GM12865 (cell line): ENCODE results near the gene CEMP1.

Experiments
- DNase-seq: peaks from one replicate; pipeline ENCODE4 v3.0.0; 2010; ENCODE audit warnings: low read depth
- H3K4me3 ChIP-seq: 2 replicates; pipeline ENCODE4 v1.5.1; 2011; ENCODE audit warnings: mild to moderate bottlenecking, low read depth, low read length, control low read depth
- TF ChIP-seq, protein P1 (sequence below): IDR thresholded peaks from 2 replicates; pipeline ENCODE4 v1.5.1; 2011; ENCODE audit warnings: low read length, control low read depth, low read depth, inconsistent platforms; ENCODE audit not compliant: insufficient read depth; ENCODE audit errors: missing control alignments

Gene CEMP1

DNA sequence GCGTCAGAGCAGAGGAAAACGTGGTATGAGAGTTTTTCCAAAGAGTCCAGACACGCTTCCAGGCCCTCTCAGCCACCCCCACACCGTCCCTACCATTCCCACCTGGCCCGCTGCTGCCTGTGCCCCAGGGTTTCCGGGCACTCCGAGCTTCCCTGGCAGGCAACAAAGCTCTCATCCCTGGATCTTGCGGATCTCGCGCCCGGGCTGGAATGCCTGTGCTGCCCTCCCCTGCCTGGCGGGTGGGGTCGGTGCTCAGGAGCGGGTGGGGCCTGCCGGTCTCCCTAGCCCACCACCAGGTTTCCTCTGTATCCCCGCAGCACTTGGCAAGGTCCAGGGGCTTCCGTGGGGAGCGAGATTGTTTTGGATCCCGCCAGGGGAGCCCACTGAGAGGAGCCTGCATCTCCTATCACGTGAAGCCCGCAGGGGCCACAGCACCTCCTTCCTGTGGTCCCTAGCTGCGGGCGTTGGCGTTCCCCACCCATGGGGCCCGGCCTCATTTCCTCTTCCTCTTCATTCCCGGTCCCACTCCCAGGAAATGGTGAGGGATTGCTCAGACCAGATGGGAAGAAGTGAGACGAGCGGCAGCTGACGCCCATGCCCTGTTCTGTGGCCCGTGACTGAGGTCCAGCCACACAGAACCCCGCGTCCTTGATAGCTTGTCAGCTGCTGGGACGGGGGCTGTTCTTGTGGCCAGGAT is 45.2 kb downstream of the CEMP1 start:
- TF ChIP-seq, protein P1, sequence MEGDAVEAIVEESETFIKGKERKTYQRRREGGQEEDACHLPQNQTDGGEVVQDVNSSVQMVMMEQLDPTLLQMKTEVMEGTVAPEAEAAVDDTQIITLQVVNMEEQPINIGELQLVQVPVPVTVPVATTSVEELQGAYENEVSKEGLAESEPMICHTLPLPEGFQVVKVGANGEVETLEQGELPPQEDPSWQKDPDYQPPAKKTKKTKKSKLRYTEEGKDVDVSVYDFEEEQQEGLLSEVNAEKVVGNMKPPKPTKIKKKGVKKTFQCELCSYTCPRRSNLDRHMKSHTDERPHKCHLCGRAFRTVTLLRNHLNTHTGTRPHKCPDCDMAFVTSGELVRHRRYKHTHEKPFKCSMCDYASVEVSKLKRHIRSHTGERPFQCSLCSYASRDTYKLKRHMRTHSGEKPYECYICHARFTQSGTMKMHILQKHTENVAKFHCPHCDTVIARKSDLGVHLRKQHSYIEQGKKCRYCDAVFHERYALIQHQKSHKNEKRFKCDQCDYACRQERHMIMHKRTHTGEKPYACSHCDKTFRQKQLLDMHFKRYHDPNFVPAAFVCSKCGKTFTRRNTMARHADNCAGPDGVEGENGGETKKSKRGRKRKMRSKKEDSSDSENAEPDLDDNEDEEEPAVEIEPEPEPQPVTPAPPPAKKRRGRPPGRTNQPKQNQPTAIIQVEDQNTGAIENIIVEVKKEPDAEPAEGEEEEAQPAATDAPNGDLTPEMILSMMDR = no peak
- no peak overlapping the region for H3K4me3 ChIP-seq
- DNase-seq = no peak

- TF ChIP-seq, protein P1 = no peak
- no peak overlapping the region for H3K4me3 ChIP-seq
- DNase-seq = no peak
Observed at GRCh38 chr16:2484898-2485508, 46.2 kb downstream of the CEMP1 start.

DNA sequence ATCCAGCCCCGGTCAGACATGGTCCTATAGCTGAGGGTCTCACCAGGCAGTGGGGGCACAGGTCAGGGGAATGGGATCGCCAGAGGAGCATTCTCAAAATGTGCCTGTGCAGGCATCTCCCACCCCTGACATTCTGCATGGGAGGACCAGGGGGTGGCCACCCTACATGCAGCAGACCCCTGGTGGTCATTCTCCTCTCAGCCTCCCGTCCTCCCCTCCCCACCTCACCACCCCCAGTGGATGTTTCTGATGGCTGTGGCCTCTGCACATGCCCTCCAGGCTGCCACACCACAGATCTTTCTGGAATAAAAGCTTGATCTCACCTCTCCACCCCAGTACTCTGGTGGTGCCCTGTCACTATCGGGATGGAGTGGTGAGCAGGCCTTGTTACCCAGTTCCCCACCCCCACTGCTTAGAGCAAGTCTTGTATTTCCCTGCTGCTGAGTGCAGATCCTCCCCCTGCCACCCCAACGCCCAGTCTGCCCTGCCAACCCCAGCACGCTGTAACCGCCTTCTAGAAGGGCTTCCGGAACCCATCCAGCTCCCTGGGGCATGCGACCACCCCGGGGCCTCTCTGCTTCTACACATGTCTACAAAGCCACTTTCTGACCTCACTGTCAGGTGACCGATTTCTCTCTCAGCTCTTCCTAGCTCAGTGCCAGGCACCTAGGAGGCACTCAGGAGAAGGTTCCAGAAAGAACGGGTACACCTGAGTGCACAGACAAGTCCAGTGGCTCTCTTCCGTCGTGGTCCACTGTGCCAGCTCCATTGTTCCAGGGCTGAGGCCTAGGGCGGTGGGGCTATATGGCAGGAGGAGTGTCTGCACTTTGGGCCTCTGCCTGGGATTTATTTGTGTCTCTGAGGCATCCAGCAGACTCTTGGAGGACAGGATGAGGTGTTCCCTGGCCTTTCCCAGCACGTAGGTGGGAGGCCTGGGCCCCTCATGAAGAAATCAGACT is 47.0 kb downstream of the CEMP1 start:
- TF ChIP-seq, protein P1 = no peak
- no peak overlapping the region for H3K4me3 ChIP-seq
- DNase-seq = no peak

DNA sequence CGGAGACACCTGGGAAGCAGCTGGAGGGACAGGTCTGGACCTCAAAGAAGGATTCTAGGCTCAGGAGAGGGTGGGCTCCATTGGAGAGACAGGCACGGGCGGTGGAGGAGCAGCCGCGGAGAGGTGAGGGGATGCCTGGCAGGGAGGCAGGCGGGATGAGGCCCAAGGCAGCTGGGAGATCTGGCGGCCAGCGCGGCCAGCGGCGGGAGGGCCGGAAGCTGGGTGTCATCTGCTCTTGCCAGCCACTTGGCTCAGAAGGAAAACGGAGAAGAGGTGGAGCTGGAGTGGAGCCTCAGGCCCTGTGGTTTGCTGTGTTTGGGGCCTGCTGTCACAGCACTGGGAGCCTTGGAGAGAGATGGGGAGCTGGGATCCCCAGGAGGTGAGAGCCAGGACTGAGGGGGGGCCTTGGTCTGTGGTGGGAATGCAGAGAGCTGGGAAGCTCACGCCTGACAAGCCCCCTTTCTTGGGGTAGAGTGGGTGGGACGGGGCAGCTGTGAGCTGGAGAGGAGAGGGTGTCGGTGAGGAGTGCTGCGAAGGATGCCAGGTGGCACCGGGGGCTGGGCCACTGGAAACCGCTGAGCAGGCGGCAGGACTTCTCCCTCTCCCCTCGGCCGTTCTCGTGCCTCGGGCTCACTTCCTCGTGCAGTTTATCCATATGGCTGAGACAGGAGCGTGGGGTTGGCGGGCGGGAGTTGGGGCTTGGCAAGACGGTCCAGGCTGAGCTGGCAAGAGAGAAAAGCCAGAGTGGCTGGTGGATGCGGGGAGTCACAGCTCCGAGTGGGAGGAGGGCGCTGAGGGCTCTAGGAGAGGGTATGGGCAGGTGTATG is 48.3 kb downstream of the CEMP1 start:
- no peak overlapping the region for H3K4me3 ChIP-seq
- DNase-seq = no peak
- TF ChIP-seq, protein P1 = no peak

DNA sequence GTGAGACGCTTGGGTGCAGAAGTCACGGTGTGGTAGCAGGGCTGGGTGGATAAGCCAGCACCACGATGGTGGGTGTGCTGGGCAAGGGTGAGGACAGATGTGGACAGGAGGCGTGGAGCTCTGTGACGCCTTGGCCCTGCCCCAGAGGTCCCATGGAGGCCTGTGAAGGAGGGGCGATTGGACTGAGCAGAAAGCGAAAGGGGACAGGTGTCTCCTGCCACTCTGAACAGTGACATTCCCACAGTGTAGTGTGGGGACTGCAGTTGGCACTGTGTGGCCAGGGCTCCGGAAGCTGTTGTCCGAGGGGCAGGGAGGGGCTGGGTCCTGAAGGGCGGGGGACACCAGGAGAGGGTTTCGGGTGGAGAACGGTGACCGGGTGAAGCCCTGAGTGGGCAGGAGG is 49.0 kb downstream of the CEMP1 start:
- TF ChIP-seq, protein P1 = no peak
- no peak overlapping the region for H3K4me3 ChIP-seq
- DNase-seq = no peak

DNA sequence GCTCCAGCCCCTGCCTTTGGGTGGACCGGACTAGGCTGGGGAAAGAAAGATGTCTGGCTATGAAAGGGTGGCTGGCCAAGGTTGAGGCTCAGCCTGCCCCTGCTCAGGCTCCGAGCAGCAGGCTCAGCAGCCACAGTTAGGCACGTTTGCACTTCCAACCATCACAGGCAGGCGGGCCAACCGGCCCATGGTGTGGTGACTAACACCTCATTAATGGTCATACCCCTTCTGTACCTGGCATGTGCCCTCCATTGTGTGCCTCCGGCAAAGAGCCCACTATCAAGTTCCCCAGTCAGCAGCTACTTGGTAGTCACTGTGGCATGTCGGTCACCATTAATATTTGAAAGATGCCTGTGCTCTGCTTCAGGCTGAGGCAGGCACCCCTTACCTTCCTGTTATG is 49.5 kb downstream of the CEMP1 start:
- no peak overlapping the region for H3K4me3 ChIP-seq
- DNase-seq = no peak
- TF ChIP-seq, protein P1 = no peak
